Measurements from ENCODE around the gene TOP1. TPM values are rescaled to one million over a fixed set of nuclear protein-coding genes. Genes with fewer than 3 reads are reported as not detected.
A peak's percentile ranks its signal among the peaks of the same experiment; 100 is the strongest.

Gene TOP1
- total RNA-seq, 4 donors from 2014 or later, result 23.1 to 49.9 (median 31.6) TPM

DNA sequence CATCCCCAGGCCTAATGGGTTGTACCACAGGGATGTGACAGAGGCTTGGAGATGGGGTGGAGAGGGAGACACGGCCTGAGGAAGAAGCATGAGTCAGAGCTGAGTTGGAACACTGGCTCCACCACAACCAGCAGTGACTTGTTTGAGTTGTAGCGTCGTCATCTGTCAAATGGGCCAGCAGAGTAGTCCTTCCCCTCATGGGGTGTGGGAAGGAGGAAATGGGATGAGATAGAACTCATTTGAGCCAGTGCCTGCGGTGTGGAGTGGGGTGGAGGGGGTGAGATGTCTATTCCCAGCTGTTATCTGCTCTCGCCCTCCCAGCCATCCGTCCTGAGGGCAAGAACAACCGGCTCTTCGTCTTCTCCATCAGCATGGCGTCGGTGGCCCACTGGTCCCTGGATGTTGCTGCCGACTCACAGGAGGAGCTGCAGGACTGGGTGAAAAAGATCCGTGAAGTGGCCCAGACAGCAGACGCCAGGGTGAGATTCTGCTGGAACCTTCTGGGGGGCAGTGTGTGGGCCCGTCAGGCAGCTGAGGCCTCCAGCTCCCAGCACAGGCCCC, 141.2 kb downstream of the TOP1 start:
- TF ChIP-seq, protein P1, sequence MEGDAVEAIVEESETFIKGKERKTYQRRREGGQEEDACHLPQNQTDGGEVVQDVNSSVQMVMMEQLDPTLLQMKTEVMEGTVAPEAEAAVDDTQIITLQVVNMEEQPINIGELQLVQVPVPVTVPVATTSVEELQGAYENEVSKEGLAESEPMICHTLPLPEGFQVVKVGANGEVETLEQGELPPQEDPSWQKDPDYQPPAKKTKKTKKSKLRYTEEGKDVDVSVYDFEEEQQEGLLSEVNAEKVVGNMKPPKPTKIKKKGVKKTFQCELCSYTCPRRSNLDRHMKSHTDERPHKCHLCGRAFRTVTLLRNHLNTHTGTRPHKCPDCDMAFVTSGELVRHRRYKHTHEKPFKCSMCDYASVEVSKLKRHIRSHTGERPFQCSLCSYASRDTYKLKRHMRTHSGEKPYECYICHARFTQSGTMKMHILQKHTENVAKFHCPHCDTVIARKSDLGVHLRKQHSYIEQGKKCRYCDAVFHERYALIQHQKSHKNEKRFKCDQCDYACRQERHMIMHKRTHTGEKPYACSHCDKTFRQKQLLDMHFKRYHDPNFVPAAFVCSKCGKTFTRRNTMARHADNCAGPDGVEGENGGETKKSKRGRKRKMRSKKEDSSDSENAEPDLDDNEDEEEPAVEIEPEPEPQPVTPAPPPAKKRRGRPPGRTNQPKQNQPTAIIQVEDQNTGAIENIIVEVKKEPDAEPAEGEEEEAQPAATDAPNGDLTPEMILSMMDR (IDR thresholded peaks at IDR 0.05), result no peak
- TF ChIP-seq POLR2A (IDR thresholded peaks at IDR 0.05), result no peak
- H3K27ac ChIP-seq, result peak overlapping the region; percentile 32 to 90 (median 82)
- intact Hi-C loops (cut with DNase I), result loop anchor here (5.0 to 10.0 kb wide), 3 partner anchors 62 to 235 kb away; partner anchors contain the start of gene LPIN3

DNA sequence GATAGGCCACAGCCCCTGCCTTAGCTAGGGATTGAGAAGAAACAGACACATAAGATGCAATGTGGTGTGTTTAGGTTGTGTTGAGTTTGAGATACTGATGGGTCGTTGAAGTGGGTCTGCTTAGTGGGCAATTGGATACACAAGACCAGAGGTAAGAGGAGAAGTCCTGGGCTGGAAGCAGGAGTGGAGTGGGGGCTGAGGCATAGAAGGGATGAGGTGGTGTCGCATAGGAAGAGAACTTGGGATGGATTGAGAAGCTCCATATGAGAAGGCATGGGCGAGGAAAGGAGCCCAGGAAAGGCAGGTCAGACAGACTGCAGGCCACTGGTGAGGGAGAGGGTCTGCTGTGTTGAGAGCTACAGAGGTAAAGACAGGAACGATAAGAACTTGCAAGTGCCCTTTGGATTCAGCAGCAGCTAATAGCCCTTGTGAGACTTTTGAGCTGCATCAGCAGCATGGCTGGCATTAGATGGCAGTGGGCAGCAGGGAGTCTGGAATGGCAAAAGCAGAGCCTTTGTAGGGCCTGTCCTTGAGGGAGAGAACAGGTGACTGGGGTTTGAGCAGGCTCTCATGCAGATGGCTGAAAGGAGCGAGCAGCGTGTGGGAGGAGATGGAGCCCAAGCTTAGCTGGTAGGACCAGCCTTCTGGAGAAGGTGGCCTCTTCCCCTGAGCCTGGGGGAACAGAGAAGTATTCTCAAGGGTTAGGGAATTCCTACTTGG, 141.9 kb downstream of the TOP1 start:
- H3K27ac ChIP-seq, result peak overlapping the region; percentile 32 to 90 (median 82)
- H3K4me1 ChIP-seq, result peaks cover 5 to 55% (median 20%) of the 10 kb centered on the region in 3 donors
- H3K36me3 ChIP-seq, result peaks cover 29 to 96% (median 34%) of the 10 kb centered on the region in 3 donors
- no peaks in the 10 kb centered on the region for H3K27me3 ChIP-seq
- TF ChIP-seq POLR2A (IDR thresholded peaks at IDR 0.05), result no peak
- TF ChIP-seq, protein P1 (IDR thresholded peaks at IDR 0.05), result no peak
- no peak overlapping the region for H3K4me3 ChIP-seq
- WGBS, 2 donors, result 94 to 98% methylated on average over 6 of the region's 6 CpGs
- intact Hi-C loops (cut with DNase I), result loop anchor here (5.0 to 10.0 kb wide), 3 partner anchors 62 to 234 kb away; partner anchors contain the start of gene LPIN3
- no peak for DNase-seq
- H3K9me3 ChIP-seq, result no peaks in the 10 kb centered on the region

More for the DNA sequence above, 141.2 kb downstream of the TOP1 start:
- no peaks in the 10 kb centered on the region for H3K9me3 ChIP-seq
- peaks cover 5 to 48% (median 14%) of the 10 kb centered on the region in 3 donors for H3K4me1 ChIP-seq
- no peaks in the 10 kb centered on the region for H3K27me3 ChIP-seq
- DNase-seq, result no peak
- no peak overlapping the region for H3K4me3 ChIP-seq
- 58 to 71% methylated on average over 10 to 12 of the region's 14 CpGs for WGBS, 2 donors
- H3K36me3 ChIP-seq, result peaks cover 36 to 96% (median 41%) of the 10 kb centered on the region in 3 donors

DNA sequence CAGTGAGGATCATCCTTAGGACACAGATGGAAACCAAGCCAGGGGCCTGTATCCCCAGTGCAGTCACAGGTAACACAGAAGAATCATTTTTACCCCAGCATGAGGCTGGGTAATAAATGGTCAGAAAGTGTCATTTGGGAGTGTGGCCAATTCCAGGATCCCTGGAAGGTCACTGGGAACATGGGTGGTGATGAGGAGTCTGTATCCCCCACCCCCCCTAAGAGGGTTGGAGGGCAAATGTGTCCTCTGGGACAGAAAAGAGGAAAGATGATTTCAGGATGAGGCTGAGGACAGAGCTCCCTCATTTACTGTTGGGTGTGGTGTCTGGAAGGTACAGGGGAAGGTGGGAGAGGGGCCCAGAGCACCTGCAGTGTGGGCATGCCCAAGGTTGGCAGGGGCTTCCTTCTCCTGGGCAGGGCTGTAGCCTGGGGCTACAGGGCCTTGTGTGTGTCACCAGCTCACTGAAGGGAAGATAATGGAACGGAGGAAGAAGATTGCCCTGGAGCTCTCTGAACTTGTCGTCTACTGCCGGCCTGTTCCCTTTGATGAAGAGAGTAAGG, 143.2 kb downstream of the TOP1 start:
- Histone ChIP-seq H3K9me3 (no peaks in the 10 kb centered on the region), H3K4me3 (no peak overlapping the region), H3K27ac (peak overlapping the region; percentile 67 to 90 (median 82)), H3K27me3 (no peaks in the 10 kb centered on the region), H3K4me1 (peaks cover 5 to 67% (median 20%) of the 10 kb centered on the region in 3 donors), H3K36me3 (peaks cover 17 to 96% (median 23%) of the 10 kb centered on the region in 3 donors)
- intact Hi-C loops (cut with DNase I), result loop anchor here (5.0 to 10.0 kb wide), 3 partner anchors 60 to 233 kb away; partner anchors contain the start of gene LPIN3
- 36 to 55% methylated on average over 3 of the region's 3 CpGs for WGBS, 2 donors
- no peak for DNase-seq
- no peak for TF ChIP-seq POLR2A (IDR thresholded peaks at IDR 0.05)
- TF ChIP-seq, protein P1 (IDR thresholded peaks at IDR 0.05), result no peak

DNA sequence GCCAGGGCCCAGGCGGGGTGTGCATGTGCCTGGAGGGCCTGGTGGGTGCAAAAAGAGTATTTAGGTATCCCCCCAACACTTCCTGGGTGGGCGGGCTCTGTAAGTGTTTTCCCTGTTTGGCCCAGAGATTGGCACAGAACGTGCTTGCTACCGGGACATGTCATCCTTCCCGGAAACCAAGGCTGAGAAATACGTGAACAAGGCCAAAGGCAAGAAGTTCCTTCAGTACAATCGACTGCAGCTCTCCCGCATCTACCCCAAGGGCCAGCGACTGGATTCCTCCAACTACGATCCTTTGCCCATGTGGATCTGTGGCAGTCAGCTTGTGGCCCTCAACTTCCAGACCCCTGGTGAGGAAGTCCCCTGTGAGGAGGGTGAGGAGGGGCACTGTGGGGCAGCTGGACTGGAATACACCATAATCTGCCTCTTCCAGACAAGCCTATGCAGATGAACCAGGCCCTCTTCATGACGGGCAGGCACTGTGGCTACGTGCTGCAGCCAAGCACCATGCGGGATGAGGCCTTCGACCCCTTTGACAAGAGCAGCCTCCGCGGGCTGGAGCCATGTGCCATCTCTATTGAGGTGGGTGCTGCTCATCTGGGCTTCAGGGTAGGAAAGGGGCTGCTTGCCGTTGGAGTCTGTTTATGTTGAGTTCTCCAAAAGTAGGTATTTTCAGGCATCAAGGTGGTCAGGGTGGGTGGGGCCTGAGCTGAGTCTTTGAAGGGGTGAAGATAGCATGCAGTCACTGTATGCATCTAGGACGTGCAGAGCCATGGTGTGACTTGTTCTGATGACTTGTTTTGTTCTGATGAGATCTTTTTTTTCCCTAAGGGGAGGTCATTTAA, 143.9 kb downstream of the TOP1 start:
- Histone ChIP-seq H3K4me3 (no peak overlapping the region), H3K27me3 (no peaks in the 10 kb centered on the region), H3K4me1 (peaks cover 5 to 74% (median 22%) of the 10 kb centered on the region in 3 donors), H3K36me3 (peaks cover 10 to 90% (median 16%) of the 10 kb centered on the region in 3 donors), H3K27ac (peak overlapping the region; percentile 67 to 90 (median 82)), H3K9me3 (no peaks in the 10 kb centered on the region)
- intact Hi-C loops (cut with DNase I), result loop anchor here (5.0 to 10.0 kb wide), 3 partner anchors 60 to 232 kb away; partner anchors contain the start of gene LPIN3
- 40 to 73% methylated on average over 10 of the region's 18 CpGs for WGBS, 2 donors
- no peak for DNase-seq
- no peak for TF ChIP-seq POLR2A (IDR thresholded peaks at IDR 0.05)
- TF ChIP-seq, protein P1 (IDR thresholded peaks at IDR 0.05), result no peak
